ENCODE measurements around the gene FAM124A. TPM values are rescaled to one million over a fixed set of nuclear protein-coding genes. Genes with fewer than 3 reads are reported as not detected.

The FAM124A gene
- total and polyA plus RNA-seq, 10 of the 15 experiments (the other 5 are each of a cell fraction or from before 2014, with no cell fraction given) = not detected

- no peak overlapping the region for H3K27ac ChIP-seq (ENCODE audit: control insufficient read depth, insufficient read depth)
- FAIRE-seq (no peak), DNase-seq (ENCODE audit: low read depth, low spot score) (no peak), ATAC-seq (no peak)
- H4K20me1 ChIP-seq (ENCODE audit: control insufficient read depth, insufficient read depth) = no peaks in the 10 kb centered on the region
- intact Hi-C loops (cut with micrococcal nuclease; ENCODE audit: unreplicated experiment) (no loop called here), in situ Hi-C loops (cut with MboI) (no loop called here)
- H3K4me3 ChIP-seq = no peak overlapping the region
- H3K9me3 ChIP-seq (replicated peaks; ENCODE audit: control insufficient read depth, insufficient read depth, low read length) = no peaks in the 10 kb centered on the region
- POLR2A ChIA-PET = interaction anchor here (0.5 kb wide), 1 partner anchor 296 kb away, joined by 4 read pairs; no protein-coding TSS in a partner anchor
- TF ChIP-seq ZNF622 (IDR thresholded peaks at IDR 0.05) (no peak), CBX5 (IDR thresholded peaks at IDR 0.05; ENCODE audit: low read depth) (no peak), NFYA (IDR thresholded peaks at IDR 0.05; ENCODE audit: borderline replicate concordance, low read depth, low read length) (no peak), ATF3 (IDR thresholded peaks at IDR 0.05; ENCODE audit: borderline replicate concordance, extremely low read depth, low read depth, low read length) (no peak), ELK1 (IDR thresholded peaks at IDR 0.05; ENCODE audit: low read depth, low read length) (no peak), CEBPB (IDR thresholded peaks at IDR 0.05; ENCODE audit: borderline replicate concordance in 1 of 2, low read depth in 2 of 2, low read length in 2 of 2) (no peak), SPI1 (IDR thresholded peaks at IDR 0.05; ENCODE audit: borderline replicate concordance, insufficient read depth, low read depth, low read length) (no peak)
- H3K4me2 ChIP-seq (ENCODE audit: control insufficient read depth, insufficient read depth) = no peak overlapping the region
- SMC1A ChIA-PET (ENCODE audit: uncharacterized antibody, unreplicated experiment) = interaction anchor here (1.3 kb wide), 1 partner anchor 17 kb away, joined by 4 read pairs; no protein-coding TSS in a partner anchor
- no peaks in the 10 kb centered on the region for H3K36me3 ChIP-seq (ENCODE audit: control insufficient read depth in 2 of 2, insufficient read depth in 2 of 2, low read length in 1 of 2)
- H3K79me2 ChIP-seq (ENCODE audit: control insufficient read depth, insufficient read depth, low read length) = no peaks in the 10 kb centered on the region
- no peak overlapping the region for H2AFZ ChIP-seq (ENCODE audit: control insufficient read depth, low read depth, low read length)
- no TSS peak for BruUV-seq (replicated peaks)
- 23% methylated on average over 2 of the region's 2 CpGs for whole genome bisulfite sequencing (ENCODE audit: insufficient coverage, insufficient replicate concordance, low lambda C conversion rate, missing lambda C conversion rate)
- CTCF ChIA-PET = interaction anchor here (1.0 to 2.6 kb wide), 2 partner anchors 16 to 178 kb away, joined by 3 to 16 read pairs; no protein-coding TSS in a partner anchor
- H3K4me1 ChIP-seq (ENCODE audit: control insufficient read depth, insufficient read depth, low read length) = no peaks in the 10 kb centered on the region
- RAD21 ChIA-PET (ENCODE audit: unreplicated experiment) = no interaction called here
- H3K27me3 ChIP-seq (replicated peaks in 1 of 2; ENCODE audit: control insufficient read depth in 2 of 2, insufficient read depth in 2 of 2, low read length in 1 of 2) = no peaks in the 10 kb centered on the region
- H3K9ac ChIP-seq (ENCODE audit: control insufficient read depth, insufficient read depth, low read length) = no peak overlapping the region
Measured at GRCh38 chr13:51303063-51303552, 80.9 kb downstream of the FAM124A start.

All from GM12878 (cell line).